ENCODE measurements around the gene PIGA. TPM values are rescaled to one million over a fixed set of nuclear protein-coding genes. Genes with fewer than 3 reads are reported as not detected.

Gene PIGA
- total RNA-seq, result 10 to 100 TPM; 12.3 to 14.9 TPM
- long read RNA-seq, partial matches to known transcripts, result 3 of 10 reads
- long read RNA-seq, other reads (novel, unspliced or antisense), result 0 of 10 reads

- DNase-seq (peak; percentile 92 to 96), ATAC-seq (peak; percentile 97)
- intact Hi-C loops (cut with DNase I, micrococcal nuclease), result no loop called here
Measured at GRCh38 chrX:15335135-15336022, at the start of gene PIGA. PIGA (minus strand) TSS chrX:15335523; CDS start chrX:15331930, 3,593 bp downstream.

- intact Hi-C loops (cut with DNase I, micrococcal nuclease), result no loop called here
- ATAC-seq, result no peak
Measured at GRCh38 chrX:15384304-15384703, 49.0 kb upstream of the PIGA start, which contains the start of gene VEGFD. VEGFD (minus strand) TSS chrX:15384413; CDS start chrX:15383946, 467 bp downstream.

GRCh38 chrX:15382813-15383212, 47.5 kb upstream of the PIGA start:
- ATAC-seq (no peak), DNase-seq (no peak)
- intact Hi-C loops (cut with DNase I, micrococcal nuclease), result no loop called here

More at GRCh38 chrX:15384304-15384703, 49.0 kb upstream of the PIGA start, which contains the start of gene VEGFD:
- DNase-seq, result no peak

GRCh38 chrX:15376956-15377355, 41.6 kb upstream of the PIGA start:
- intact Hi-C loops (cut with DNase I, micrococcal nuclease), result no loop called here
- DNase-seq (no peak), ATAC-seq (no peak)

- intact Hi-C loops (cut with DNase I, micrococcal nuclease), result no loop called here
- DNase-seq (no peak), ATAC-seq (no peak)
Measured at GRCh38 chrX:15373976-15374375, 38.7 kb upstream of the PIGA start.

GRCh38 chrX:15366506-15367352, 31.4 kb upstream of the PIGA start:
- ATAC-seq (no peak), DNase-seq (no peak)
- intact Hi-C loops (cut with DNase I, micrococcal nuclease), result no loop called here

- ATAC-seq (no peak), DNase-seq (no peak)
- intact Hi-C loops (cut with DNase I, micrococcal nuclease), result no loop called here
Measured at GRCh38 chrX:15359701-15360100, 24.4 kb upstream of the PIGA start.

GRCh38 chrX:15358533-15358932, 23.2 kb upstream of the PIGA start:
- no peak for DNase-seq
- intact Hi-C loops (cut with DNase I, micrococcal nuclease), result no loop called here
- ATAC-seq, result no peak

- ATAC-seq (no peak), DNase-seq (no peak)
- intact Hi-C loops (cut with DNase I, micrococcal nuclease), result no loop called here
Measured at GRCh38 chrX:15356444-15356843, 21.1 kb upstream of the PIGA start.

- intact Hi-C loops (cut with DNase I, micrococcal nuclease), result loop anchor here in 1 of 2 donors (5.0 kb wide), 1 partner anchor 117 kb away; no protein-coding TSS in a partner anchor
- ATAC-seq (no peak), DNase-seq (no peak)
Measured at GRCh38 chrX:15350329-15350996, 15.1 kb upstream of the PIGA start.

- DNase-seq (peak in 1 of 2 donors; percentile 9), ATAC-seq (peak; percentile 77)
- intact Hi-C loops (cut with DNase I, micrococcal nuclease), result loop anchor here in 1 of 2 donors (10.0 kb wide), 1 partner anchor 216 kb away; no protein-coding TSS in a partner anchor
Measured at GRCh38 chrX:15349046-15349445, 13.7 kb upstream of the PIGA start.

GRCh38 chrX:15345976-15346375, 10.7 kb upstream of the PIGA start:
- DNase-seq (no peak), ATAC-seq (no peak)
- intact Hi-C loops (cut with DNase I, micrococcal nuclease), result loop anchor here in 1 of 2 donors (10.0 kb wide), 1 partner anchor 219 kb away; no protein-coding TSS in a partner anchor

- intact Hi-C loops (cut with DNase I, micrococcal nuclease), result loop anchor here in 1 of 2 donors (10.0 kb wide), 1 partner anchor 221 kb away; no protein-coding TSS in a partner anchor
- DNase-seq, result no peak
- no peak for ATAC-seq
Measured at GRCh38 chrX:15344106-15344505, 8.8 kb upstream of the PIGA start.

GRCh38 chrX:15343075-15343476, 7.8 kb upstream of the PIGA start:
- intact Hi-C loops (cut with DNase I, micrococcal nuclease), result loop anchor here in 1 of 2 donors (10.0 kb wide), 1 partner anchor 222 kb away; no protein-coding TSS in a partner anchor
- ATAC-seq (no peak), DNase-seq (no peak)

- intact Hi-C loops (cut with DNase I, micrococcal nuclease), result loop anchor here in 1 of 2 donors (10.0 kb wide), 1 partner anchor 224 kb away; no protein-coding TSS in a partner anchor
Measured at GRCh38 chrX:15340867-15341266, 5.5 kb upstream of the PIGA start.

GRCh38 chrX:15336023-15336413, 695 bp upstream of the PIGA start:
- DNase-seq (peak in 1 of 2 donors; percentile 12), ATAC-seq (peak; percentile 10)
- intact Hi-C loops (cut with DNase I, micrococcal nuclease), result no loop called here

More at GRCh38 chrX:15340867-15341266, 5.5 kb upstream of the PIGA start:
- no peak for ATAC-seq
- no peak for DNase-seq

- DNase-seq, result no peak
- intact Hi-C loops (cut with DNase I, micrococcal nuclease), result no loop called here
- ATAC-seq, result no peak
Measured at GRCh38 chrX:15334561-15334960, 762 bp downstream of the PIGA start.

GRCh38 chrX:15328821-15329220, 6.5 kb downstream of the PIGA start:
- ATAC-seq (no peak), DNase-seq (no peak)
- intact Hi-C loops (cut with DNase I, micrococcal nuclease), result no loop called here

Measured in left colon (tissue), 2 donors.